CD4-positive, alpha-beta T cell treated with Interleukin-4 for 4 hours (primary cell): ENCODE data around the gene PRPSAP1.
A peak's percentile ranks its signal among the peaks of the same experiment; 100 is the strongest.
"Not testable (repeated sequence)": the region's sequence is repeated elsewhere in the genome, so short reads cannot be mapped to it uniquely, and the experiment has no call there.

ENCODE experiments used
- DNase-seq: peaks from one replicate; pipeline ENCODE4 v3.0.0-alpha.2; 2020

PRPSAP1 gene

GRCh38 chr17:76314392-76315227 lies 39.1 kb downstream of the PRPSAP1 start:
- DNase-seq: peak; percentile 2

DNA sequence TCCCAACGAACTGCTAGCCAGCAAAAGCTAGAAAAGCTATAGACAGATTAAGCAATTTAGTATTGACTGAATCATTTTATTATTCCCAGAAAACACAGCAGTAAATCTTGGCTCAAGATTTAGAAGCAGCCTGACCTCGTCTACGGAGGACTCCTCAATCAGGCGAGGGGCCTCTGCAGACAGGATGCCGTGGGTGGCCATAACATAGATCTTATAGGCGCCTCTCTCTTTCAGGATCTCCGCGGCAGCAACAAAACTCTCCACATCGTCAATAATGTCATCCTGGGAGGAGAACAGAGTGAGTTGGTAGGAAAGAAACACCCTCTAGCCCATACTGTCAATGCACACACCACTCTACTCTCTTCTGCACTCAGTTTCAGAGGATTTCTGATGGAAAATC lies 41.0 kb downstream of the PRPSAP1 start:
- DNase-seq: no peak

GRCh38 chr17:76309461-76309860 lies 44.3 kb downstream of the PRPSAP1 start:
- DNase-seq: no peak

GRCh38 chr17:76307966-76308338 lies 45.8 kb downstream of the PRPSAP1 start, which contains the start of gene QRICH2:
TSS of gene QRICH2 (minus strand) at chr17:76308276. CDS start at chr17:76307998, 278 bp downstream.
- DNase-seq: no peak

DNA sequence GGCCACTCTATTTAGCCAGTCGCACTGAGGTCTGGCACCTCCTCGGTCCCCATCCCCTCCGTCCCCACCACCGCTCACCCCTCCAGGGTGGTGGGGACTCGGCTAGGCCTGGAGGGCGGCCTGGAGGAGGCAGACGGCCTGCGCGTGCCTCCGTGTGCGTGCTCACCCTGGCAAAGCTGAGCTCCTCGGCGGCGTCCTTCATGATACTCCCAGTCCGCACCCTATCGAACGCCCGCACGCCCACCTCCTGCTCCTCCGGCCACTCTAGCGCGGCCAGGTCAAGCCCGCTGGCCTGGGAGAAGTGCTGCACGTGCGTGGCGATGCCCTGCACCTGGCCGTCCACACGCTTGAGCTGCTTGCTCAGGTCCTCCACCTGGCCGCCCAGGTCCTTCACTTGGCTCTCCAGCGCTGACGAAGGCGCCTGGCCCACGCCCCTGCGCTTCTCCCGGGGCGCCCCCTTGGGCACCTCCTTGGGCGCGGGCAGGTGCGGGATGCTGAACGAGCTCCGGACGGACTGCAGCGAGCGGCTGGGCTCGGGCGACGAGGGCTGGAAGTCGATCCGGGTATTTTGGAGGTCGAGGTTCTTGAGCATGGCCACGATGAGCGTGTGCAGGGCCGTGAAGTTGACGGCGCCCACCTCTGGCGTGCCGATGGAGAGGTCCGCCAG lies 46.3 kb downstream of the PRPSAP1 start:
- DNase-seq: no peak

- DNase-seq: not testable (repeated sequence)
Measured at GRCh38 chr17:76305135-76305454, 48.6 kb downstream of the PRPSAP1 start.

DNA sequence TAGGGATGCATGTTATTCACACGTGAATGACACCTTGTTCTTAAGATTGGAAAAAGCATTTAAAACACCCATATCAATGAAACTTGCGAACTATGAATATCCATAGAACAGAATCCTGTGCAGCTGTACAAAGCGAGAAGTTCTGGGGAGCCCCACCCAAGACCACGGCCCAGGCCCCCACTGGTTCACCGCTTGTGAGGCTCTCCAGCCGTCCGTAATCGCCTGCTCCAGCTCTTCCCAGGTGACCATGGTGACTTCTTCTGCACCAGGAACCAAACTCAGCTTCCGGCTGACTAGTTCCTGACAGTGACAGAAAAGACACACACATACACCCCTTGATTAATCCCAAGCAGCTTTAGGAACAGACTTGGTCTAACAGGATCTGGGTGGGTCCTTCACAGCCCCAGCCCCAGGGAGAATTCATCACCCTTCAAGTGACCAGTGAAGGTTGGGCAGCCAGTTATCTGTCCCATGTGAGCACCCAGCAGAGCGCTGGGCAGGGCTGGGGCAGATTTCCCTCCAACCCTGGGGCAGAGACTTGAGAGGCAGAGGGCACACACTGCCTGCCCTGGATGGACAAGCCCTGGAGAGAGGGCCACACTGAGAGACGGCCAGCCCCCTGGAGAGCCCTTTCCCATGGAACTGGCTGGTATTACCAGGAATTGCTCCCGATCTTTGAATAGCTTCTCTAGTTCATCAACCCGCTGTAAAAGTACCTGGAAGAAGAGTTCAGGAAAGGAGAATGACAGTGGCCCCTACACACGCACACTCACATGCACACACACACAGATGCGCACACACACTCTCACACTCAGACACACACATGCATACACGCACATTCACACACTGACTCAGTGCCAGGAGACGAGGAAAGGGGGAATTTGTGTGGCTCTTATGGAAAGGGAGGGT lies 49.2 kb downstream of the PRPSAP1 start:
- DNase-seq: no peak

GRCh38 chr17:76297436-76297835 lies 56.3 kb downstream of the PRPSAP1 start:
- DNase-seq: no peak

GRCh38 chr17:76296889-76297288 lies 56.8 kb downstream of the PRPSAP1 start:
- no peak for DNase-seq

- DNase-seq: no peak
Measured at GRCh38 chr17:76296186-76296585, 57.5 kb downstream of the PRPSAP1 start.

GRCh38 chr17:76293106-76293505 lies 60.6 kb downstream of the PRPSAP1 start:
- no peak for DNase-seq

DNA sequence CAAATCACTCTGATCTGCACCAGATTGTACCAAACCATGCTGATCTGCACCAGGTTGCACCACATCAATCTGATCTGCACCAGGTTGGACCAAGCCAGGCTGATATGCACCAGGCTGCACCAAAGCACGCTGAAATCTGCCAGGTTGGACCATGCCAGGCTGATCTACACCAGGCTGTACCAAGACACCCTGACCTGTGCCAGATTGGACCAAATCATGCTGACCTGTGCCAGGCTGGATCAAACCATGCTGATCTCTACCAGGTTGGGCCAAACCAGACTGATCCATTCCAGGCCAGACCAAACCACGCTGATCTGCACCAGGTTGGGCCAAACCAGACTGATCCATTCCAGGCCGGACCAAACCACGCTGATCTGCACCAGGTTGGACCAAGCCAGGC lies 61.1 kb downstream of the PRPSAP1 start:
- DNase-seq: no peak

- no peak for DNase-seq
Measured at GRCh38 chr17:76281573-76282371, 71.9 kb downstream of the PRPSAP1 start.

DNA sequence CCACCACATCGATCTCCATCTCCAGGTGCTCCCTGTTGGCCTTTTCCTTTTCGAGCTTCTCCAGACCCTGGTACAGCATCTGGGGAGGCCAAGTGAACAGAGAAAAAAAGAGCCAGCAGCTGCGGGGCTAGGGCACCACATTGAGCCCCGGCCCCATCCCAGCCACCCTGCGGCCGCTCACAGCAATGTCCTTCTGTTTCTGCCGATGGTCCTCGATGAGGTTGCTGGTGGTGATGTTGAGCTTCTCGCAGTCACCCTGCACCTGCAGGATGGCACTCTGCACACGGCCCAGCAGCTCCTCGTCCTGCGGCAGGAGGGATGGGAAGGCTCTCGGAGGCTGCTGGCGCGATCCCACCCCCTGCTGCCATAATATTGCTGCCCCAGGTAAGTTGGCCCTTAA lies 73.1 kb downstream of the PRPSAP1 start:
- DNase-seq: no peak

DNA sequence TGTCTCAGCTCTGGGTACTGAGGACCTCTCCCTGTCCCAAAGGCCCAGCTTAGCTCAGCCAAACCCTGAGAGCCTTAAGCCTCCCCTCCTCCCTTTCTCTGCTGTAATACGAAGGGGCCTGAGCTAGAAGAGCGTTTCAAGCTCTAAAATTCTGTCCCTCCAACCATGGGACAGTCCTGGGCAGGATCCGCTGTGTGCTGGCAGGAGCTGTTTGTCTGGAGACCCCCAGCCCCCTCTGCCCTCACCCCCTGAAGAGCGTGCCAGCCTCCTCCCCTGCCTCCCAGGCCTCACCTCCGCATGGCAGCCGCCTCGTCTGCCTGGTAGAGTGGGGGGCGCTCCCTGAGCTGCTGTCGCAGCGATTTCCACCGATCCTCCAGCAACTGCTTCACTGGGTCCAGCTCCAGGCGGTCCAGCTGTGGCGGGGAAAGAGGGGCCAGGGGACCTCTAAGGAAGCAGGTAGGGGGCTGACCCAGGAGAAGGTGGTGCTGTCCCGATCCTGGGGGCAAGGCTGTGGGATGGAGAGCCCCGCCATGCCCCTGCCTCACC lies 73.9 kb downstream of the PRPSAP1 start:
- DNase-seq: no peak

DNA sequence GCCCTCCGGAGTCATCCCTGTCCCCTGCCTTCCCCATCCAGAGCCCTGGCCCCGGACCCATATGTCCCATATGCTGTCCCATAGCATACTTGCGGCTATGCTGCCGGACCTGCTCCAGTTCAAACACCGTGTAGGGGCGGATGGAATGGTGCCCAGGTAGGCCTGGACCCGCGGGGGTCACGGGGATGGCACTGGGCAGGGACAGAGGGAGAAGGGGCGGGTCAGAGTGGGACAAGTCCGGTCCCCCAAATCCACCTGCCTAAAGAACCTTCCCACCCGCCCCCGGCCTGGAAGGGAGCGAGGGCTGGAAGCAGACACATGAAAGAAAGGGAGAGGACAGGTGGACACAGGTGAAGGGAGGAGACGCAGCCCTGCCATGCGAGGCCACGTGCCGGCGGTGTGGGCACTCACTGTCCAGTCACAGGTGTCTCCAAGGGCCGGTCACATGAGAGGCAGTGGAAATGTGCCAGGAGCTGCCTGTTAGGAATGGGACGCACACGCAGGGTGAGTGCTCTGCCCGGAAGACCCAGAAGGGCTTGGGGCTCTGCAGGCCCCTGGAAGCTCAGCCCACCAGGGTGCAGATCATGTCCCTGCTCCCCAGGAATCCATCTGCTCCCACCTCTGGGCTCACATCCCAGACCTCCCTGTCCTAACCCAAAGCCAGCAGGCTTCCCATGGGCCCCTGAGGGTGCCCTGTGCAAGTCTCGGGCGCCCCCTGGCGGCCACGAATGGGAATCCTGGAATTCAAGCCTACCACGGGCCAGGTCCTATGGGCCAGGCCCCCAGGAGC lies 74.6 kb downstream of the PRPSAP1 start:
- peak; percentile 81 for DNase-seq

GRCh38 chr17:76278268-76278908 lies 75.3 kb downstream of the PRPSAP1 start:
- DNase-seq: no peak

DNA sequence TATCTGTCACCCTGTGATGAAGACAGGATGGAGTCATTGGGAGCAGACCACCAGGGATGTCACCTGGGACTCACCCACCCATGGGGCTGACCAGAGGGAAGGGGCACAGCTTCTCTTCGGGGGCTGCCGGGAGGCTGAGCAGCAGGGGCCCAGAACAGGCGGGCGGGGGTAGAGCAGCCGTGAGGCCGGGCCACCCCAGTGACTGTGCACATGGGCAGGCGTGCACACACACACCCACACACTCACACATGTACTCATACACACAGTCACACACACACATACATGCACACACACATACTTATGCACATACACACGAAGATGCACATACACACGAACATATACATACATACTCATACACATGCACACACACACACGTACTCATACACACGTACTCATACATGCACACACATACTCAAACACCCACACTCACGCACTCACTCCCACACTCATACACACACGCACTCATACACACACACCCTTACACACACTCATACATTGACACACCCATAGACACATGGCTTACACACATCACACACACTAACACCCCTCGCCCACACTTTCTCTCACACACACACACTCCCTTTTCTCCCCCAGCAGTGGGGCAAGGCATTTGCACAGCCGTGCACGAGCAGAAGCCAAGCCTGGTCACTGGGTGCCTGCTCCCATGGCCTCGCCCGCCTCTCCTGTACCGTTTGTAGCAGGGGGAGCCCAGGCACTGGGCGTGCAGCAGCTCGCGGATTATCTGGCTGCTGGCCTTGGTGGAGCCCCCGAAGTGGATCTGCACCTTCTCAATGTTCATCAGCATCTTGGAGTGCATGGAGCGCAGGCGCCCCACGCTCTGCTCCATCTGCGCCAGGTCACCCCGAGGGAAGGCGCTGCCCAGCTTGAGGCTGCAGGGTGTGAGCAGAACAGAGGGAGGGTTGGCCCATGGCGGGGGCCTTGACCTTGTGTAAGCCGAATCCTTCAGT lies 76.1 kb downstream of the PRPSAP1 start:
- no peak for DNase-seq

DNA sequence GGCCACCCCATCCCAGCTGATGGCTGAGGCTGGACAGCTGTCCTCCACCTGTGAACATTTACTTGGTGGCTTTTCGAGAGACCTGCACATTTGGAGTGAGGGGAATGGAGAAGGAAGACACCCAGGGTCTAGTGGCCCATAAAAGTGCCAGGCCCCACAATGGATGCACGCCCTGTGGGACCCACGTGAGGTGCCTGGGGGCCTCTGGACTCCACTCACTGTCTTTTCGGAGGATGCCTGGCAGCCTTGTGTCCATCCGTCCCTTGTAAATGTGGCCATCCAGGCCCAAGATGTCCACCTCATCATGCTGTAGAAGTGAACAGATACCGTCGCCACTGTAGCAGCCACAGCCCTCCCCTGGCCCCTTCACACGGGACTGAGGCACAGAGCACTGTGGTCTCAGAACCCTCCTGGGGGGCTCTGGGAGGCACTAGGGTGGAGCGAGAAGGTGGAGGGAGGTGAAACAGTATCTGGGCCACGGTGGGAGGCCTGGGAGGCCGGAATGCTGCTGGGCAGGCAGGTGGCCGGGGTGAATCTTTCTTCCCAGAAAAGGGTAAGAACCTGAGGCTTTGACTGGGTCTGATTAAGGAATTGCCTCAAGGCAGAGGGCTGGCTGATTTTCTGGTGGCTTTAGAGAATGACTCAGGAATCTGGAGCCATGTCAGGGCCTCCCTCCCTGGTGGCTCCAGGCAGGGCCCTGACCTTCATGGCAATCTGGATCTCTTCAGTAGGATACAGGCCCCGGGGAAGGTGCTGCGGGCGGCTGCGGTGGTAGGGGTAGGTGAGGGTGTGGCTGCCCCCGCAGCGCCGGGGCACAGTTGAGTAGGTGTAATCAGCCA lies 77.0 kb downstream of the PRPSAP1 start:
- no peak for DNase-seq
